Renal cortex interstitium (tissue), 11 donors: ENCODE data around the gene DOCK9. TPM values are rescaled to one million over a fixed set of nuclear protein-coding genes. Genes with fewer than 3 reads are reported as not detected.
"Not testable (repeated sequence)": the region's sequence is repeated elsewhere in the genome, so short reads cannot be mapped to it uniquely, and the experiment has no call there.

ENCODE experiments used
- DNase-seq, 11 donors: peaks; one replicate each; pipeline ENCODE4 v3.0.0-alpha.2; 2013; ENCODE audit warnings: low read depth in 9 of 11, low spot score in 4 of 11; ENCODE audit errors: extremely low read depth in 1 of 11
- polyA plus RNA-seq, 3 donors: library from polyadenylated mRNA; unstranded; fragments of 120-200 nt; gene quantifications; one replicate each; pipeline ENCODE4 v1.2.1, GENCODE V29; 2013; ENCODE audit not compliant: insufficient read length in 3 of 3

DOCK9 gene
- polyA plus RNA-seq, 3 donors = 54.0 to 74.4 (median 65.2) TPM

DNA sequence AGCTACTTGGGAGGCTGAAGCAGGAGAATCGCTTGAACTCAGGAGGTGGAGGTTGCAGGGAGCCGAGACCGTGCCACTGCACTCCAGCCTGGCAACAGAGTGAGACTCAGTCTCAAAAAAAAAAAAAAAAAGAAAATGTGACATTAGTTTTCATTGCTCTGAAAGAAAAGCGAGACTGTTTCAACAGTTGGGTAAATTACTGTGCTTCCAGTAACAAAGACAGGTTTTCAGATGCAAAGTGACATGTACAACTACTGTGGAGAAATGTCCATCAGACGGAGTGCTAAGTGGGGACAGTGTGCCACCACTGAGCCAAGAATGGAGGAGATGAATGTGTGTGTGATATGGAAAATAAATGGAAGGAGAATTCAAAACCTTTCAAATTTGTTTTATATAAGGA is 201.2 kb downstream of the DOCK9 start:
- no peak for DNase-seq

DNA sequence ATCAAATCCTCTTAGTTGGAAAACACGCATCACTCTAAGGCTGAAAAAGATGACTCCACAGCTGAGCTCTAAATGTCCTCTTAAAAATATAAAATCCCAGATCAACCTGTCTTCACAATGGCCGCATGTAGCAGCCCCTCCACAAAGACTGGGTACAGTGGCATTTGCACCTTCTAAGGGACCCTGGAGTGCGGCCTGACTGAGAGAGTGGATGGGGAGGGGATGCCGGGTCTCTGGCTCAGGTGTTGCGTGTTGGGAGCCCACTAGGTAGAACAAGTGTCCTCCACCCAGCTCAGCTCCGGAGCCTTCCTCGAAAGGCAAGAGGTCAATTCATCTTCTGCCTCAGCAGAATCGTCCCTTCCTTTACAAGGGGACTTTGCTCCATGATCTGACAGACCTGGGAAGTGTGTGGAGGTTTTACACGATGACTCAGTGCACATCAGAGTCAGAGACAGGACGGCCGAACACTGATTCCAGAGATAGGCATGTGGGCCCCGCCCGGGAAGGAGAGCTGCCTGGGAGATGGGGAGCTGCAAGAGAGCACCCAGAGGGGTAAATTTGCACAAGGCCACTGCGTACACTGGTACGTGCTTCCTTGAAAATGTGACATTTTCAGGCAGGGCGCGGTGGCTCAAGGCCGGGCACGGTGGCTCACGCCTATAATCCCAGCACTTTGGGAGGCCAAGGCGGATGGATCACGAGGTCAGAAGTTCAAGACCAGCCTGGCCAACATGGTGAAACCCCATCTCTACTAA is 201.8 kb downstream of the DOCK9 start:
- no peak for DNase-seq

DNA sequence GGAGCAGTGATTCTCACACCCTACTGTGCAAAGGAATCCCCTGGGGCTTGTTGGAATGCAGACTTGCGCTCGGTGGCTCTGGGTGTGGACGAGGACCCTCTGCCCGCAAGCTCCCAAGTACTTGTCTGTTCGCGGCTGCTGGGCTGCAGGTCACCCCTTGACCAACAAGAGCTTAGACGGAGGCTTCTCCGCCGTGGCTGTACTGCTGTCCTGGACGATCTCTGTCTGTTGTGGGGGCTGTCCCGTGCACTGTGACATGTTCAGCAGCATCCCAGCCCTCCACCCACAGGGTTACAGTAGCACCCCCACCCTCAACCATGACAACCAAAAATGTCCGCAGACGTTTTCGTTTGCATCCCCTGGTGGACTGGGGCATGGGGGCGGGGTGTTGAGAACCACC is 202.5 kb downstream of the DOCK9 start:
- DNase-seq = no peak

DNA sequence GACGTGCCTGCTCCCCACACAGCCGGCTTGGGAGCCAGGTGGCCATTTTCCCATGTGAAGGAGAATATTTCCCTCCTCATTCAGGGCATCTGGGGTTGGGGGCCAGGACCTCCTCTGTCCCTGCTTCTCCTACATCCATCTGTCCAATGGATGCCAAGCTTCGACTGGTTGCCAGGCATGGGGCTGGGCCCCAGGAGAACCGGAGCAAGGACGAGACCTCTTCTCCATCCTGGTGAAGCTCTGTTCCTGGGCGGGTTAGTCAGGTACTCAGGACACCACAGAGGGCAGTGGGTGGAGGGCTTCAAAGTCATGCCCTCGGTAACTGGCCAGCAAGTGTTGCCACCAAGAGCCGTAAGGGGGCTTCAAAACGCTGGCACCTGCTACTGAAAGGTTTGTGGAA is 203.1 kb downstream of the DOCK9 start:
- no peak for DNase-seq

GRCh38 chr13:98773921-98774320 is 203.9 kb downstream of the DOCK9 start:
- no peak for DNase-seq

GRCh38 chr13:98772794-98773452 is 204.9 kb downstream of the DOCK9 start:
- no peak for DNase-seq

DNA sequence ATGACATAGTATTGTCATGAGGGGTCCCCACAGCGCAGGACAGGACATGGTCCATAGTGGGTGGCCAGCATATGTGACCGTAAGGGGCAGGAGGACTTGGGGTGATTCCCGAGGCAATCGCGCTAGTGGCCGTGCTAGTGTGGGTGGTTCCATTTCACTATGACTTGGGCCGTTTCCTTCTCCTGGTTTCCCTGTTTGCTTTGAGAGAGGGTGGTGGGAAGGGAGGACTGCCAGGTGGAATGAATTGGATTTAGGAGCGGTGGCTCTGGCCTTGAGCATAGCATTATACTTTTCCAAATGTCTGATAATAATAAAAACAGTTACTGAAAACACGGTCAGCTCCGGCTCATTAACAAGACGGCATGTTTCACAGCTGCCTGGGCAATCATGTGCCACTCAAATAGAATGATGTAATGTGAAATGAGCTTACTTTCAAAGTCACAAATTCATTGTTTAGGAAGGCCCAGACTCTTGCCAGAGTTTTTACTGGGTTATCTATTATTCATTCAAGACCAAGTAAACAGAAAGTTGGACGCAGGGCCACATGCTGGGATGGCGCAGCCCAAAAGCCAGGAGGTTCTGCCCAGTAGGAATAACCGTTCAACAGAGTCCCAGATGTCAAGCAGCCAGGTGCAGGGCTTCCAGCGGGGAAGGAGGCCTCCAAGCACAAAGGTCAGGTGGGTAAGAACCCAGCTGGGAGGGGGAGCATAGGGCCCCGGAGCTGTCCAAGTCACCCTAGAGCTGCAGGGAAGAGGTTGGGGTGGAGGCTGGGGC is 205.8 kb downstream of the DOCK9 start:
- peak in 1 of 11 donors; percentile 30 for DNase-seq

GRCh38 chr13:98769736-98770135 is 208.1 kb downstream of the DOCK9 start:
- DNase-seq = no peak

DNA sequence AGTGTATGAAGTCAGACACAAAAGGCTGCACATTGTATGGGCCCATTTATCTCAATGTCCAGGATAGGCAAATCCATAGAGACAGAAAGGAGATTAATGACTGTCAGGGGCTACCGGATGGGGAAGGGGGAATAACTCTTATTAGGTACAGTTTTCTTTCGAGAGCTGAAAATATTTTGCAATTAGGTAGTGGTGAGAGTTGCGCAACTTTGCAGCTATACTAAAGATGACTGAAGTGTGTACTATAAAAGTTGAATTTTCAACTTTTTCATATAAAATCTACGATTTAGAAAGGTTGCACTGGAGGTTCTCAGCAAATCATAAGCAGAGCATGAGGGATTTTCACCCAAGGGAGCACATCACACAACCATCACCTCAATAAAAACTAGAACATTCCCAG is 209.3 kb downstream of the DOCK9 start:
- no peak for DNase-seq

GRCh38 chr13:98766697-98767096 is 211.2 kb downstream of the DOCK9 start:
- DNase-seq = no peak

- no peak for DNase-seq
Measured at GRCh38 chr13:98765996-98766519, 211.8 kb downstream of the DOCK9 start.

- no peak for DNase-seq
Measured at GRCh38 chr13:98761986-98762616, 215.8 kb downstream of the DOCK9 start.

- DNase-seq = no peak
Measured at GRCh38 chr13:98761126-98761985, 216.5 kb downstream of the DOCK9 start.

GRCh38 chr13:98755729-98756128 is 222.1 kb downstream of the DOCK9 start:
- DNase-seq = no peak

GRCh38 chr13:98755116-98755515 is 222.7 kb downstream of the DOCK9 start:
- no peak for DNase-seq

- DNase-seq = not testable (repeated sequence)
Measured at GRCh38 chr13:98754468-98754867, 223.4 kb downstream of the DOCK9 start.

DNA sequence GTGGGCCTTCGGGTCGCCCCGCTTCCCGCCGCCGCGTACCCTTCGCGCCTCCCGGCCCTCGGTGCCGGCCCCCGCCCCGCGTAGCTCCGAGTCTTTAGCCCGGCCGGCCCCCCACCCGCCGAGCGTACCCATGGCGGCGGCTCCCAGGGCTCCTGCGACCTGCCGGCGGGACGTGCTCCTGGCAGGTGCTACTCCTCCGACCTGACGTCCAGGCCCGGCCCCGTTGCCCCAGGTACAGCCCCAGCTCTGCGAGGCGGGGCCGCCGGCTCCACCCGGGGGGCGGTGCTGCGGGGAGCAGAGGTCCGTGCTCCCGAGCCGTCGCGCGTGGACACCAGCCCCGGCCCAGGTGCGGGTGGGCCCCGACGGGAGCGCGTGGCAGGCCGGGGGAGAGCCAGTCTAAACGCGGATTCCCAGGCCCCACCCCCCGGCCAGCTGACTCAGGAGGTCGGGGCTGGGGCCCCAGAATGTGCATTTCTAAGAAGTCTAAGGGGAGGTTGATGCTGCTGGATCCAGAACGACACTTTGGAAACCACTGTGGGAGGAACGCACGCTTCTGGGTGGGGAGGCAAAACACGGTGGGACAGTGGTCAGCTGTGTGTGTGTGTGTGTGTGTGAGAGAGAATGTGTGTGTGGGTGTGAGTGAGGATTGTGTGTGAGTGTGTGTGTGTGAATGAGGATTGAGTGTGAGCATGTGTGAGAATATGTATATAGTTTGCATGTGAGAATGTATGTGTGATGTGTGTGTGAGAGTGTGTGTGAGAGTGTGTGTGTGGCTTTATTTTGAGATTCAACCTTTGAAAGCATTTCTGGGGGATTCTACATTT is 225.2 kb downstream of the DOCK9 start, which contains the start of gene SLC15A1:
Gene SLC15A1 (minus strand): TSS at position 206 of the 824 bp plus-strand sequence. CDS start 74 bp downstream, at position 132.
- DNase-seq = peak in 1 of 11 donors; percentile 13
